Measurements from ENCODE around the gene MRPL44.

- TF ChIP-seq, protein P1, sequence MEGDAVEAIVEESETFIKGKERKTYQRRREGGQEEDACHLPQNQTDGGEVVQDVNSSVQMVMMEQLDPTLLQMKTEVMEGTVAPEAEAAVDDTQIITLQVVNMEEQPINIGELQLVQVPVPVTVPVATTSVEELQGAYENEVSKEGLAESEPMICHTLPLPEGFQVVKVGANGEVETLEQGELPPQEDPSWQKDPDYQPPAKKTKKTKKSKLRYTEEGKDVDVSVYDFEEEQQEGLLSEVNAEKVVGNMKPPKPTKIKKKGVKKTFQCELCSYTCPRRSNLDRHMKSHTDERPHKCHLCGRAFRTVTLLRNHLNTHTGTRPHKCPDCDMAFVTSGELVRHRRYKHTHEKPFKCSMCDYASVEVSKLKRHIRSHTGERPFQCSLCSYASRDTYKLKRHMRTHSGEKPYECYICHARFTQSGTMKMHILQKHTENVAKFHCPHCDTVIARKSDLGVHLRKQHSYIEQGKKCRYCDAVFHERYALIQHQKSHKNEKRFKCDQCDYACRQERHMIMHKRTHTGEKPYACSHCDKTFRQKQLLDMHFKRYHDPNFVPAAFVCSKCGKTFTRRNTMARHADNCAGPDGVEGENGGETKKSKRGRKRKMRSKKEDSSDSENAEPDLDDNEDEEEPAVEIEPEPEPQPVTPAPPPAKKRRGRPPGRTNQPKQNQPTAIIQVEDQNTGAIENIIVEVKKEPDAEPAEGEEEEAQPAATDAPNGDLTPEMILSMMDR (IDR thresholded peaks at IDR 0.05; ENCODE audit: insufficient read depth, low read length) = no peak
- TF ChIP-seq, protein P2, sequence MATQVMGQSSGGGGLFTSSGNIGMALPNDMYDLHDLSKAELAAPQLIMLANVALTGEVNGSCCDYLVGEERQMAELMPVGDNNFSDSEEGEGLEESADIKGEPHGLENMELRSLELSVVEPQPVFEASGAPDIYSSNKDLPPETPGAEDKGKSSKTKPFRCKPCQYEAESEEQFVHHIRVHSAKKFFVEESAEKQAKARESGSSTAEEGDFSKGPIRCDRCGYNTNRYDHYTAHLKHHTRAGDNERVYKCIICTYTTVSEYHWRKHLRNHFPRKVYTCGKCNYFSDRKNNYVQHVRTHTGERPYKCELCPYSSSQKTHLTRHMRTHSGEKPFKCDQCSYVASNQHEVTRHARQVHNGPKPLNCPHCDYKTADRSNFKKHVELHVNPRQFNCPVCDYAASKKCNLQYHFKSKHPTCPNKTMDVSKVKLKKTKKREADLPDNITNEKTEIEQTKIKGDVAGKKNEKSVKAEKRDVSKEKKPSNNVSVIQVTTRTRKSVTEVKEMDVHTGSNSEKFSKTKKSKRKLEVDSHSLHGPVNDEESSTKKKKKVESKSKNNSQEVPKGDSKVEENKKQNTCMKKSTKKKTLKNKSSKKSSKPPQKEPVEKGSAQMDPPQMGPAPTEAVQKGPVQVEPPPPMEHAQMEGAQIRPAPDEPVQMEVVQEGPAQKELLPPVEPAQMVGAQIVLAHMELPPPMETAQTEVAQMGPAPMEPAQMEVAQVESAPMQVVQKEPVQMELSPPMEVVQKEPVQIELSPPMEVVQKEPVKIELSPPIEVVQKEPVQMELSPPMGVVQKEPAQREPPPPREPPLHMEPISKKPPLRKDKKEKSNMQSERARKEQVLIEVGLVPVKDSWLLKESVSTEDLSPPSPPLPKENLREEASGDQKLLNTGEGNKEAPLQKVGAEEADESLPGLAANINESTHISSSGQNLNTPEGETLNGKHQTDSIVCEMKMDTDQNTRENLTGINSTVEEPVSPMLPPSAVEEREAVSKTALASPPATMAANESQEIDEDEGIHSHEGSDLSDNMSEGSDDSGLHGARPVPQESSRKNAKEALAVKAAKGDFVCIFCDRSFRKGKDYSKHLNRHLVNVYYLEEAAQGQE (IDR thresholded peaks at IDR 0.05; ENCODE audit: insufficient replicate concordance, low read depth) = no peak
- TF ChIP-seq POLR2AphosphoS5 (IDR thresholded peaks at IDR 0.05; ENCODE audit: low read depth) = no peak
- TF ChIP-seq GABPA (IDR thresholded peaks at IDR 0.05; ENCODE audit: low read depth) = no peak
- TF ChIP-seq SPI1 (IDR thresholded peaks at IDR 0.05; ENCODE audit: borderline replicate concordance, low read depth) = no peak
Observed at GRCh38 chr2:223945755-223946154, 11.5 kb upstream of the MRPL44 start.

All from HL-60 (cell line).